Trophoblast cell (in vitro differentiated cells and primary cell): ENCODE measurements around the gene CEMIP.

Source experiments
- DNase-seq, 2 donors: peaks; one replicate each; pipeline ENCODE4 v3.0.0-alpha.2; 2016
- H2AFZ ChIP-seq: 2 replicates; pipeline ENCODE4 v1.6.1; 2013; ENCODE audit warnings: low read length, moderate library complexity, mild to moderate bottlenecking; ENCODE audit not compliant: insufficient read depth, poor library complexity
- H2AK5ac ChIP-seq: 2 replicates; pipeline ENCODE4 v1.6.1; 2013; ENCODE audit warnings: mild to moderate bottlenecking, low read length
- H2BK120ac ChIP-seq: 2 replicates; pipeline ENCODE4 v1.6.1; 2013; ENCODE audit warnings: low read length, mild to moderate bottlenecking, moderate library complexity; ENCODE audit not compliant: insufficient read depth, poor library complexity
- H2BK12ac ChIP-seq: 2 replicates; pipeline ENCODE4 v1.6.1; 2013; ENCODE audit warnings: mild to moderate bottlenecking, low read length, moderate library complexity
- H2BK5ac ChIP-seq: 2 replicates; pipeline ENCODE4 v1.6.1; 2013; ENCODE audit warnings: low read length, low read depth, moderate library complexity, mild to moderate bottlenecking; ENCODE audit not compliant: poor library complexity
- H3K14ac ChIP-seq: 2 replicates; pipeline ENCODE4 v1.6.1; 2013; ENCODE audit warnings: mild to moderate bottlenecking, low read length
- H3K18ac ChIP-seq: 2 replicates; pipeline ENCODE4 v1.6.1; 2013; ENCODE audit warnings: mild to moderate bottlenecking, low read length
- H3K23ac ChIP-seq: 2 replicates; pipeline ENCODE4 v1.6.1; 2013; ENCODE audit warnings: low read length
- H3K27ac ChIP-seq: 2 replicates; pipeline ENCODE4 v1.5.1; 2013; ENCODE audit warnings: low read depth, mild to moderate bottlenecking, inconsistent platforms, low read length, moderate library complexity
- H3K27me3 ChIP-seq: 2 replicates; pipeline ENCODE4 v1.6.1; 2013; ENCODE audit warnings: inconsistent platforms, mild to moderate bottlenecking, low read length, moderate library complexity; ENCODE audit not compliant: insufficient read depth
- H3K36me3 ChIP-seq, 2 experiments: 1 replicate in 1 of 2; 2 replicates in 1 of 2; pipeline ENCODE4 v1.6.1; 2013; ENCODE audit warnings: low read length in 2 of 2, mild to moderate bottlenecking in 2 of 2, moderate library complexity in 1 of 2; ENCODE audit not compliant: insufficient read depth in 2 of 2, control insufficient read depth in 1 of 2
- H3K4ac ChIP-seq: 2 replicates; pipeline ENCODE4 v1.6.1; 2013; ENCODE audit warnings: low read depth, mild to moderate bottlenecking, low read length, moderate library complexity
- H3K4me1 ChIP-seq, 2 experiments: 1 replicate in 1 of 2; 2 replicates in 1 of 2; pipeline ENCODE4 v1.6.1; 2013; ENCODE audit warnings: low read length in 2 of 2, mild to moderate bottlenecking in 2 of 2, moderate library complexity in 1 of 2; ENCODE audit not compliant: insufficient read depth in 2 of 2, control insufficient read depth in 1 of 2
- H3K4me2 ChIP-seq: 2 replicates; pipeline ENCODE4 v1.6.1; 2013; ENCODE audit warnings: inconsistent platforms, mild to moderate bottlenecking, low read length, moderate library complexity
- H3K4me3 ChIP-seq: 2 replicates; pipeline ENCODE4 v1.5.1; 2013; ENCODE audit warnings: mild to moderate bottlenecking, low read depth, low read length, inconsistent platforms
- H3K79me1 ChIP-seq: one replicate; pipeline ENCODE4 v1.6.1; 2013; ENCODE audit warnings: low read length
- H3K79me2 ChIP-seq: 2 replicates; pipeline ENCODE4 v1.6.1; 2013; ENCODE audit warnings: low read length, mild to moderate bottlenecking; ENCODE audit not compliant: control insufficient read depth, insufficient read depth, poor library complexity
- H3K9ac ChIP-seq: 2 replicates; pipeline ENCODE4 v1.6.1; 2013; ENCODE audit warnings: mild to moderate bottlenecking, low read length
- H3K9me3 ChIP-seq: 2 replicates; pipeline ENCODE4 v1.6.1; 2013; ENCODE audit warnings: low read depth, mild to moderate bottlenecking, control low read depth, inconsistent platforms, low read length; ENCODE audit not compliant: insufficient read depth
- H4K12ac ChIP-seq: 2 replicates; pipeline ENCODE4 v1.6.1; 2013; ENCODE audit warnings: low read depth, mild to moderate bottlenecking, low read length, moderate library complexity
- H4K8ac ChIP-seq: 2 replicates; pipeline ENCODE4 v1.6.1; 2013; ENCODE audit warnings: low read depth, mild to moderate bottlenecking, low read length, moderate library complexity
- H4K91ac ChIP-seq: one replicate; pipeline ENCODE4 v1.6.1; 2013; ENCODE audit warnings: low read depth, mild to moderate bottlenecking, low read length, moderate library complexity
- WGBS: extraction: QIAGEN DNeasy Blood & Tissue Kit; methylation state at CpG from one replicate; pipeline ENCODE4 v1.1.7; 2013; ENCODE audit warnings: missing lambda C conversion rate; ENCODE audit not compliant: insufficient read length, insufficient coverage; ENCODE audit errors: extremely low coverage; 5-methylcytosine and 5-hydroxymethylcytosine counted together

CEMIP gene

DNA sequence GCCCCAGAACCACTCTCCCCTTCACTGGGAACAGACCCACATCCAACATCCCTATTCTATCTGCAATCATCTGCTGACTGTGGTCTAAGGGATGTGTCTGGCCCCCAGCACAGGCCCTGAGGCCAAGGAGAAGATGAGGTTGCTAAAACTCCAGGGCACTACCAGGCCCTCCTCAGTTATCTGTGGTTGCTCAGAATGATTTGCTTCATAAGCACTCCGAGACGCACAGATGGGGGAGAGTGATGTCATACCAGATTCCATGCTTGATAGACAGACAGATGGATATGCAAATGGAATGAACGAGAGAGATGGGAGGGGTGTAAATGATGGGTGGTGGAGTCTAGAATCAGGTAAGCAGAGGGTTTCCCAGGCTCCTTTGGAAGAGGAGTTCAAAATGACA is 57.8 kb downstream of the CEMIP start:
- DNase-seq: peak; percentile 95 to 98
- H2BK5ac ChIP-seq: peak overlapping the region; percentile 79
- H3K36me3 ChIP-seq: peaks cover 0 to 2% of the 10 kb centered on the region in 2 experiments
- H3K79me1 ChIP-seq: peaks cover 7% of the 10 kb centered on the region
- H3K18ac ChIP-seq: no peak overlapping the region
- H3K23ac ChIP-seq: no peak overlapping the region
- H2AFZ ChIP-seq: no peak overlapping the region
- peaks cover 1% of the 10 kb centered on the region for H3K9me3 ChIP-seq
- H3K4me3 ChIP-seq: no peak overlapping the region
- no peak overlapping the region for H3K4ac ChIP-seq
- H2BK120ac ChIP-seq: no peak overlapping the region
- no peak overlapping the region for H4K8ac ChIP-seq
- peak overlapping the region; percentile 81 for H3K27ac ChIP-seq
- H3K14ac ChIP-seq: no peak overlapping the region
- no peak overlapping the region for H2BK12ac ChIP-seq
- no peak overlapping the region for H3K9ac ChIP-seq
- H3K4me2 ChIP-seq: peak overlapping the region; percentile 32
- no peak overlapping the region for H4K12ac ChIP-seq
- no peaks in the 10 kb centered on the region for H3K27me3 ChIP-seq
- H3K4me1 ChIP-seq: peaks cover 26 to 46% of the 10 kb centered on the region in 2 experiments
- no peak overlapping the region for H2AK5ac ChIP-seq
- peak overlapping the region; percentile 23 for H4K91ac ChIP-seq
- no CpG with 5 or more reads among the region's 3 CpGs for WGBS
- H3K79me2 ChIP-seq: no peaks in the 10 kb centered on the region

GRCh38 chr15:80838012-80838411 is 58.8 kb downstream of the CEMIP start:
- Histone ChIP-seq H3K14ac (no peak overlapping the region), H3K18ac (no peak overlapping the region), H2AFZ (no peak overlapping the region), H3K4me1 (peaks cover 26 to 40% of the 10 kb centered on the region in 2 experiments), H3K4me3 (no peak overlapping the region), H3K79me1 (peaks cover 7% of the 10 kb centered on the region), H3K23ac (no peak overlapping the region), H2AK5ac (no peak overlapping the region), H4K8ac (no peak overlapping the region), H3K27ac (no peak overlapping the region), H3K27me3 (no peaks in the 10 kb centered on the region), H2BK120ac (no peak overlapping the region), H4K91ac (no peak overlapping the region), H3K36me3 (peaks cover 0 to 2% of the 10 kb centered on the region in 2 experiments), H3K9me3 (peaks cover 1% of the 10 kb centered on the region), H3K9ac (no peak overlapping the region), H4K12ac (no peak overlapping the region), H3K4me2 (no peak overlapping the region), H2BK5ac (no peak overlapping the region), H3K4ac (no peak overlapping the region), H2BK12ac (peak overlapping the region; percentile 1), H3K79me2 (no peaks in the 10 kb centered on the region)
- peak; percentile 82 to 87 for DNase-seq
- no CpG with 5 or more reads among the region's 11 CpGs for WGBS

GRCh38 chr15:80838666-80839065 is 59.5 kb downstream of the CEMIP start:
- Histone ChIP-seq H4K8ac (no peak overlapping the region), H3K79me2 (no peaks in the 10 kb centered on the region), H3K4me2 (no peak overlapping the region), H3K79me1 (peaks cover 7% of the 10 kb centered on the region), H3K4me3 (no peak overlapping the region), H3K4me1 (peaks cover 27 to 41% of the 10 kb centered on the region in 2 experiments), H2BK12ac (peak overlapping the region; percentile 68), H3K18ac (no peak overlapping the region), H2BK120ac (peak overlapping the region; percentile 13), H4K12ac (no peak overlapping the region), H3K14ac (no peak overlapping the region), H3K9me3 (peaks cover 1% of the 10 kb centered on the region), H2AFZ (no peak overlapping the region), H2AK5ac (peak overlapping the region; percentile 24), H3K36me3 (peaks cover 0 to 2% of the 10 kb centered on the region in 2 experiments), H3K23ac (no peak overlapping the region), H3K9ac (no peak overlapping the region), H2BK5ac (no peak overlapping the region), H3K27ac (no peak overlapping the region), H3K27me3 (no peaks in the 10 kb centered on the region), H3K4ac (no peak overlapping the region), H4K91ac (peak overlapping the region; percentile 28)
- peak; percentile 54 to 72 for DNase-seq
- no CpG with 5 or more reads among the region's 7 CpGs for WGBS

DNA sequence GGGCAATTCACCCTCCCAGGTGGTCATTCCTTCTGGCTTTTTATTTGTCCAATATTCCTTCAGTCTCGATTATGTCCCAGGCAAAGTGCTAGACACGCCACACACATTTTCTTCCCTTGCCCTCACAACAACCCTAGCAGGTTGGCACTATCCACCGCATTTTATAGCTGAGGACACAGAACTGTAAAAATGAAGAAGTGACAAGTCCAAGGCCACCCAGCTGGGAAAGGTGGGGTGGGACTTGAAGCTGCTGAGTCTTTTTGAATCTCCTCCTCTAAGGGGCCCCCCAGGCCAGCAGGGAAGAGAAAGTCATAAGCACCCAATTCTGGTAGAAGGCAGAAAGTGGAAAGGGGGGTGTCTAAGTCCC is 60.6 kb downstream of the CEMIP start:
- peaks cover 1% of the 10 kb centered on the region for H3K9me3 ChIP-seq
- no CpG with 5 or more reads among the region's 3 CpGs for WGBS
- DNase-seq: no peak

More for the DNA sequence above, 60.6 kb downstream of the CEMIP start:
- Histone ChIP-seq H2BK12ac (no peak overlapping the region), H2BK5ac (no peak overlapping the region), H3K27me3 (no peaks in the 10 kb centered on the region), H2AFZ (no peak overlapping the region), H3K23ac (no peak overlapping the region), H3K4me2 (no peak overlapping the region), H3K36me3 (peaks cover 0 to 2% of the 10 kb centered on the region in 2 experiments), H3K14ac (no peak overlapping the region), H3K18ac (no peak overlapping the region), H3K79me2 (no peaks in the 10 kb centered on the region), H3K79me1 (peaks cover 7% of the 10 kb centered on the region), H4K12ac (no peak overlapping the region), H2AK5ac (no peak overlapping the region), H3K4me3 (no peak overlapping the region), H3K9ac (no peak overlapping the region), H3K4ac (no peak overlapping the region), H4K91ac (no peak overlapping the region), H3K4me1 (peaks cover 37 to 51% of the 10 kb centered on the region in 2 experiments), H4K8ac (no peak overlapping the region), H3K27ac (no peak overlapping the region), H2BK120ac (no peak overlapping the region)
